Lower lobe of right lung (tissue), 2 donors: ENCODE results near the gene MYRF. TPM values are rescaled to one million over a fixed set of nuclear protein-coding genes. Genes with fewer than 3 reads are reported as not detected.

Experiments used
- ATAC-seq, 2 donors: fragments of 200-7000 bp; cut with Tn5 transposase; one replicate each; pipeline ENCODE4 v1.9.1; 2020 to 2022; ENCODE audit warnings: mild to moderate bottlenecking in 2 of 2, moderate library complexity in 2 of 2
- DNase-seq: peaks from one replicate; pipeline ENCODE4 v3.0.0-alpha.2; 2020
- H3K27ac ChIP-seq: fragments of 200-600 bp; one replicate; pipeline ENCODE4 v1.8.0; 2022
- H3K27me3 ChIP-seq: fragments of 200-600 bp; one replicate; pipeline ENCODE4 v1.8.0; 2022; ENCODE audit warnings: low read depth
- H3K36me3 ChIP-seq: fragments of 200-600 bp; one replicate; pipeline ENCODE4 v1.8.0; 2022; ENCODE audit warnings: mild to moderate bottlenecking
- H3K4me1 ChIP-seq: fragments of 200-600 bp; one replicate; pipeline ENCODE4 v1.8.0; 2022
- H3K4me3 ChIP-seq: fragments of 200-600 bp; one replicate; pipeline ENCODE4 v1.8.0; 2022; ENCODE audit warnings: mild to moderate bottlenecking
- H3K9me3 ChIP-seq: fragments of 200-600 bp; one replicate; pipeline ENCODE4 v1.8.0; 2022
- CTCF ChIP-seq: fragments of 200-600 bp; IDR thresholded peaks from one replicate; pipeline ENCODE4 v1.8.0; 2022; ENCODE audit warnings: antibody characterized with exemption, mild to moderate bottlenecking
- intact Hi-C: fragments of 100-400 bp; cut with DNase I; formaldehyde crosslinking; loops from one replicate; pipeline ENCODE4 v1.11.0; 2022
- total RNA-seq: library from RNA; stranded (reverse); fragmentation: NEBNext Ultra II Directional; extraction: Animal tissue kit (Norgen Biotek cat#: 25700); gene quantifications from one replicate; pipeline ENCODE4 v1.2.1, GENCODE V29; 2021
- donor health status: DM: no; HTN: yes; CAD: no; lungs with severe emphysema.

Gene MYRF
- total RNA-seq, 1 donor from 2014 or later: 37.9 TPM

- no peak for ATAC-seq
- intact Hi-C loops: no loop called here
- DNase-seq: no peak
These were observed 62.0 kb downstream of the MYRF start for GRCh38 chr11:61814247-61814957.

GRCh38 chr11:61814958-61815789, 62.7 kb downstream of the MYRF start:
- Histone ChIP-seq H3K4me3 (peak overlapping the region; percentile 82), H3K36me3 (peaks cover 28% of the 10 kb centered on the region), H3K9me3 (no peaks in the 10 kb centered on the region), H3K27ac (peak overlapping the region; percentile 99), H3K4me1 (peaks cover 12% of the 10 kb centered on the region), H3K27me3 (no peaks in the 10 kb centered on the region)
- ATAC-seq: peak; percentile 95 to 96
- DNase-seq: peak; percentile 98
- no peak for TF ChIP-seq CTCF
- intact Hi-C loops: no loop called here

More at GRCh38 chr11:61814247-61814957, 62.0 kb downstream of the MYRF start:
- no peak for TF ChIP-seq CTCF
- Histone ChIP-seq H3K4me1 (peaks cover 12% of the 10 kb centered on the region), H3K9me3 (no peaks in the 10 kb centered on the region), H3K27ac (peak overlapping the region; percentile 99), H3K27me3 (no peaks in the 10 kb centered on the region), H3K36me3 (peaks cover 36% of the 10 kb centered on the region), H3K4me3 (peak overlapping the region; percentile 82)

- DNase-seq: peak; percentile 79
- no peaks in the 10 kb centered on the region for H3K9me3 ChIP-seq
- intact Hi-C loops: no loop called here
- H3K27ac ChIP-seq: peak overlapping the region; percentile 99
- ATAC-seq: peak; percentile 55 to 66
- peak overlapping the region; percentile 82 for H3K4me3 ChIP-seq
- peaks cover 20% of the 10 kb centered on the region for H3K36me3 ChIP-seq
- H3K27me3 ChIP-seq: no peaks in the 10 kb centered on the region
- no peak for TF ChIP-seq CTCF
- peaks cover 12% of the 10 kb centered on the region for H3K4me1 ChIP-seq
These were observed 63.6 kb downstream of the MYRF start for GRCh38 chr11:61815790-61816735.

- DNase-seq: peak; percentile 97
- intact Hi-C loops: no loop called here
These were observed 64.5 kb downstream of the MYRF start, which contains the start of gene FADS1 for GRCh38 chr11:61816736-61817455. Gene FADS1 (minus strand): TSS chr11:61817003. CDS start chr11:61816929, 74 bp downstream.

More at GRCh38 chr11:61816736-61817455, 64.5 kb downstream of the MYRF start, which contains the start of gene FADS1:
- no peaks in the 10 kb centered on the region for H3K9me3 ChIP-seq
- peak within 1 kb of the TSS; percentile 99 for H3K27ac ChIP-seq
- H3K4me3 ChIP-seq: peak within 1 kb of the TSS; percentile 82
- H3K4me1 ChIP-seq: peaks cover 12% of the 10 kb centered on the region
- peak; percentile 69 for TF ChIP-seq CTCF
- peak; percentile 76 to 85 for ATAC-seq
- H3K36me3 ChIP-seq: peaks cover 11% of the 10 kb centered on the region
- no peaks in the 10 kb centered on the region for H3K27me3 ChIP-seq
